ENCODE data around the gene STING1.
A peak's percentile ranks its signal among the peaks of the same experiment; 100 is the strongest.
"Not testable (repeated sequence)": the region's sequence is repeated elsewhere in the genome, so short reads cannot be mapped to it uniquely, and the experiment has no call there.

STING1 gene

GRCh38 chr5:139482050-139482889 is at the start of gene STING1:
STING1 (minus strand) TSS chr5:139482758; CDS start chr5:139481704, 1,054 bp downstream.
- DNase-seq (ENCODE audit: low read depth), result peak; percentile 44

GRCh38 chr5:139531772-139532169 is 49.2 kb upstream of the STING1 start:
- DNase-seq (ENCODE audit: low read depth), result no peak

- not testable (repeated sequence) for DNase-seq (ENCODE audit: low read depth)
Measured at GRCh38 chr5:139530079-139530478, 47.5 kb upstream of the STING1 start.

- not testable (repeated sequence) for DNase-seq (ENCODE audit: low read depth)
Measured at GRCh38 chr5:139528695-139529094, 46.1 kb upstream of the STING1 start.

DNA sequence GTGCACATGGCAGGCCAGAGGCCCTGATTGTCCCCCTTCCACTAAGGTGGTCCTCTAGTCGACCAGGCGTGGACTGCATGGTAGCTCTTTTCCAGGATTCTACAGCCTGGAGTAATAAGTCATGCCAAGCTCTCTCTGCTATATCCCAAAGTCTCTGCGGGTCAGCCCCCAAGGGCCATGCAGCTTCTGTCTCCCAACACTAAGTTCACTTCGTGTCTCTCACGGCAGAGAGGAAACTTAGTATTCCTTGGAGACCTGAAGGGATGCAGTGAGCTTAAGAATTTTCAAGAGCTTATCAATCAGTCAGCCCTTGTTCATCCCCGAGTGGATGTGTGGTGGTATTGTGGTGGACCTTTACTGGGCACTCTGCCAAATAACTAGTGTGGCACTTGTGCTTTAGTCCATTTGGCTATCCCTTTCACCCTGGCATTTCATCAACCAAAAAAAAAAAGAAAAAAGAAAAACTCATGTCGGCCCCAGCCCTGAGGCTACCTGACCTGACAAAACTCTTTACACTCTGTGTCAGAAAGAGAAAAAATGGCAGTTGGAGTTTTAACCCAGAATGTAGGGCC is 45.4 kb upstream of the STING1 start:
- DNase-seq (ENCODE audit: low read depth), result not testable (repeated sequence)

GRCh38 chr5:139527090-139527470 is 44.5 kb upstream of the STING1 start:
- not testable (repeated sequence) for DNase-seq (ENCODE audit: low read depth)

- not testable (repeated sequence) for DNase-seq (ENCODE audit: low read depth)
Measured at GRCh38 chr5:139526309-139527089, 43.9 kb upstream of the STING1 start.

DNA sequence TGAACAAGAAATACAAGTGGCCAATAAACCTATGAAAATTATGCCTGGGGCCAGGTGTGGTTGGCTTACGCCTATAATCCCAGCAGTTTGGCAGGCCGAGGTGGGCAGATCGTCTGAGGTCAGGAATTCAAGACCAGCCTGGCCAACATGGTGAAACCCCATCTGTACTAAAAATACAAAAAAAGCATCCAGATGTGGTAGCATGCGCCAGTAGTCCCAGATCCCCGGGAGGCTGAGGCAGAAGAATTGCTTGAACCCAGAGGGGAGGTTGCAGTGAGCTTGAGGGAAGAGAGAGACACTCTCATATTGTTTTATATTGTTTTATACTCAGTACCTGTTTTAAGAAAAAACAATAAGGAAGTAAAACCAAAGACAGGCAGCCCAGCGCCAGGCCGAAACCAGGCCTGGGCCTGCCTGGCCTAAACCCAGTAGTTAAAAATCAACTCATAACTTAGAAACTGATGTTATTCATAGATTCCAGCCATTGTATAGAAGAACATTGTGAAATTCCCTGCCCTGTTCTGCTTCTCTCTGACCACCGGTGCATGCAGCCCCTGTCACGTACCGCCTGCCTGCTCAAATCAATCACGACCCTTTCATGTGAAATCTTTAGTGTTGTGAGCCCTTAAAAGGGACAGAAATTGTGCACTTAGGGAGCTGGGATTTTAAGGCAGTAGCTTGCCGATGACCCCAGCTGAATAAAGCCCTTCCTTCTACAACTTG is 43.2 kb upstream of the STING1 start:
- DNase-seq (ENCODE audit: low read depth), result not testable (repeated sequence)

GRCh38 chr5:139524940-139525585 is 42.5 kb upstream of the STING1 start:
- DNase-seq (ENCODE audit: low read depth), result no peak

DNA sequence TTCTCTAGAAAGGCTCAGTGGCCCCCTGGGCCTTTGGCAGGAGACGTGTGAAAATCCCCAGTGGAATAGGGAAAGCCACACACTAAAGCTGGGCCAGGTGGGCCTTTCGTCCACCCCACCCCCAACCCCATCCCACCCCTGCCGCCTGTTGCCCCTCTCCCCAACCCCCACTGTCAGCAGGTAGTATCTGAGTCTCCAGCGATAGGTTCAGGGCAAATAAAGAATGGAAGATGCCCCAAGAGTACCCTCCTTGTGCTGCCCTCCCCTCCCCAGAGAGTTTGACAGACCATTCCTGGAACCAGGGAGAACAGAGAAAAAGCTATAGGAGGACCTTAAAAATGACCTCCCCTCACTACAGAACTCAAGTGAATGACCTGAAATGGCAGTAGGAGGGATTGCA is 41.9 kb upstream of the STING1 start:
- DNase-seq (ENCODE audit: low read depth), result no peak

DNA sequence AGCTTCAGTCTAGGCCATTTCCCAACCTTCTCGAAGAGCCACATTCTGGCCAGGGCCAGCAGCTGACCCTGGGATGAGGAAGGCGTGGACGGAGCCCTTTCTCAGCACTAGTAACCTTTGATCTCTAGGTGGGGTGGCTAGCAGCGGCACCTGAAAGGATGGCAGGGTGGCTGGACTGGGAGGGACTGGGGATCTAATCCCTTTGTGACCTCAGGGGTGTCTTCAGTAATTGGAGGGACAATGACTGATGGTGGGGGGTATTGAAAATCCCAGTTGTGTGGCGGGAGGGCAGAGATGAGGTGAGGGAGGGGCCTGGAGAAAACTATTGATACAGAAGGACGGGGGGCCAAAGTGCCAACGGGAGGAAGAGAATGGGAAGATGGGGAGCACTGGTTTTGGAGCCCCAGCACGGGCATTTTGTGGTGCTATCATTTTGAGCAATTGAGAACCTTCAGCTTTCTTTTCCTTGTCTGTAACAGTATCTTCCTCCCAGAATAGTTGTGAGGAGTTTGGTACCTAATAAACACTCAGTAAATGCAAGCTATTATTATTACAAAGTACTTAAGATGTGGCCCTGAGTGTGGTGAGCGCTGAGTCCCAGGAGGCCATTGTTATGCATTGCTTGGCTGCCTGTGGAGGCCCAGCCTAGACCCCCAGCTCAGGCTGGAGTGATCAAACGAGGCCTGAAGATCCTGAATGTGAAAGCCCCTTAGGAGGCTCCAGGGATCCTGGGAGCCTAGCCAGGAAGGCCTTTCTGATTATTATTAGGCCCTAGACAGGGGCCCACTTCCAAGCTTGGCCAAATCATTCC is 41.3 kb upstream of the STING1 start:
- no peak for DNase-seq (ENCODE audit: low read depth)

DNA sequence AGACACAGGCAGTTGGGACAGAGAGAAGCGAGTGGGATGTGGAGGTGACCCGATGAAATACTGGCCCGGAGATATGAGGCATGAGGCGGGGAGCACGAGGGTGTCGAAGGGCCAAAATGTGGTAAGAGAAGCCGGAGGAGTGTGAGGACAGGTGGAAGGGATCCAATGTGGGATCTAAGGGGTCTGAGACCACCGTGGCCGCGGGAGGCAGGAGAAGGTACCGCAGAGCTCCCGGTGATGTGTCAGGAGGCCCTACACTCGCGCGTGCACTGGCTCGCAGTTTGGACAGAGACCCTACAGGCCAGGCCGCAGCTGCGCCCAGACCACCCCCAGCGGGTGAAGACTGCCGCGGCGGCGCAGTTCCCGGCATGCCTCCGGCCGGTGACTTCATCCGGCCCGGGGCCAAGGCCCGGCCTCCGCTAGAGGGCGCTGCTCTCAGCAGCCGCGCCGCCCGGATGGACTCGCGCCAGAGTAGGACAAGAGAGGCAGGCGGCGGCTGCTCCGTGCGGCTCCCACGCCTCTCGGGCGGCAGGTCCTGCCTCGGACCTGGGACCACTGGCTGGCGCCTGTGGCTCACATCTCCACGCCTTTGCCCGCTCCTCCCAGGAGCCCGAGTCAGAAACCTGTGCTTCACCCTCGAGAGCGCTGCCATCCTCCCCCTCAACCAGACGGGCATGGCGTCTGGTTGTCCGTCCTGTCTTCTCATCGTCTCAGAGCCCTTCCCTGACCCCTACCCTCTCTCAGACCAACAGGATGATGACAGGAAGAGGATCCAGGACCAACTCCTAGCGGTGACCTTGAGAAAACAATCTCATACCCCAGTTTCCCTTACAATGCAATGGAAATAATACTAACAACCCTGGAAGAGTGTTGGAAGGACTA is 35.4 kb upstream of the STING1 start:
- peak; percentile 87 for DNase-seq (ENCODE audit: low read depth)

DNA sequence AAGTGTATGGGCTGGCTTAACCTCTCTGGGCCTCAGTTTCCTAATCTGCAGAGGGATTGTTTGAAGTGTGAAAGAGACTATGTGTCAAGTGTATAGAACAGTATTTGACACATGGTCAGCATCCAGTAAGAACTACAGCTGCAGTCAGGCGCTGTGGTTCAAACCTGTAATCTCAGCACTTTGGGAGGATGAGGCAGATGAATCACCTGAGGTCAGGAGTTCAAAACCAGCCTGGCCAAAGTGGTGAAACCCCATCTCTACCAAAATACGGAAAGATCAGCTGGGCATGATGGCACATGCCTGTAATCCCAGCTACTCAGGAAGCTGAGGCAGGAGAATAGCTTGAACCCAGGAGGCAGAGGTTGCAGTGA is 31.9 kb upstream of the STING1 start:
- no peak for DNase-seq (ENCODE audit: low read depth)

DNA sequence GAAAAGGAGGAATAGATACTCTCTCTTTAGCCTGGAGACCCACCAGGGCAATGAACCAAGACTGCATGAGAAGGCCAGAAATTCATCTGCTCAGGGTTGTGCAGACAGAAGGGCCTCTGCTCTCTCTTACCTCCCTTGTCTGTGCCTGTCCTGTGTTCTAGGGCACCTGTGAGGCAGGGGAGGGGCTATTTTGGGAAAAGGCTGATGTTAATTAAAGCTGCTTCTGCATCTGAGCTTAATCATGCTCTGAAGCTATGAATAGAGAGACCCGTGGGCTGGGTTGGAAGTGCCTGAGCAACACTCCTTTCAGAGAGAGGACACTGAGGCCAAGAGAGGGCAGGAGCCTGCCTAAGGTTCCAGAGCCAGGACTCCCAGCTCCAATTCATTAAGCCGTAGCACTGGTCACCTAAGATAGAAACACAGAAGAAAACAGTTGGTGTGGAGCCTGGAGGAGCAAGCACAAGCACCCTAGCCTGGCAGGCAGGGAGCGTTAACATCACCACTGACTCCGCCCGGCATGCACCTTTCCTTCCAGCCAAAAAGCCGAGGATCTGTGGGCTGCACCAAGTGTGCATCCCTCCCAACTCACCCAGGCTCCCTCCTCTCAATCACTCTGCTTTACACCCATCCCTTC is 31.4 kb upstream of the STING1 start:
- DNase-seq (ENCODE audit: low read depth), result no peak

GRCh38 chr5:139513434-139513833 is 30.9 kb upstream of the STING1 start:
- peak; percentile 71 for DNase-seq (ENCODE audit: low read depth)

GRCh38 chr5:139512786-139513390 is 30.3 kb upstream of the STING1 start:
- no peak for DNase-seq (ENCODE audit: low read depth)

- DNase-seq (ENCODE audit: low read depth), result not testable (repeated sequence)
Measured at GRCh38 chr5:139504722-139505121, 22.2 kb upstream of the STING1 start.

DNA sequence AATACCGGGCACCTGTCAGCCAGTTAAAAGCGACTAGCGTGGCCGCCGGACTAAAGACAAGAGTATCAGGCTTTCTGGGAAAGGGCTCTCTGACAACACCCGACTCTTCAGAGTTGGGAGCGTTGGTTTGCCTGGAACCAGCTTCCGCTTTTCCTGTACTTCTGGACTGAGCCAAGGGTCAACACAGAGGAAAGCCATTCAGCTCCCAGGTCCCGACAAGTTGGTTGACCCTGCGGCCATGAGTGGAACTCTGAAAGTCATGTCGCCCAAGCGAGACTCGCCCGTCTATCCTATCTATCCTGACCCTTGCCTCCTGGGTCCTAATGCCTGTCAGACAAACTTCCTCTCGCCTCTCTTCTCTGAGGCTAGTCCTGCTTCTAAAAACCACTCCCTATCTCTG is 21.3 kb upstream of the STING1 start:
- not testable (repeated sequence) for DNase-seq (ENCODE audit: low read depth)

Measured in activated T-cell treated with anti-CD3 and anti-CD28 coated beads for 24 hours (primary cell).